HFFc6 (cell line): Measurements from ENCODE around the gene DAD1. TPM values are rescaled to one million over a fixed set of nuclear protein-coding genes. Genes with fewer than 3 reads are reported as not detected.

Experiments used
- DNase-seq: peaks from one replicate; pipeline ENCODE4 v3.0.0-alpha.2; 2018
- H3K27ac Mint-ChIP-seq: 2 replicates; pipeline ENCODE4 v1.8.0; 2020; ENCODE audit warnings: mild to moderate bottlenecking, mixed read lengths
- H3K27me3 Mint-ChIP-seq: 2 replicates; pipeline ENCODE4 v1.8.0; 2021; ENCODE audit warnings: mild to moderate bottlenecking, moderate library complexity, mixed read lengths; ENCODE audit not compliant: insufficient read depth
- H3K36me3 Mint-ChIP-seq: 2 replicates; pipeline ENCODE4 v1.8.0; 2021; ENCODE audit warnings: low read depth, mixed read lengths
- H3K4me1 Mint-ChIP-seq: 2 replicates; pipeline ENCODE4 v1.8.0; 2020; ENCODE audit warnings: low read depth, mixed read lengths
- H3K4me3 Mint-ChIP-seq: 2 replicates; pipeline ENCODE4 v1.8.0; 2020; ENCODE audit warnings: mild to moderate bottlenecking, moderate library complexity, mixed read lengths
- H3K9me3 Mint-ChIP-seq: 2 replicates; pipeline ENCODE4 v1.8.0; 2020; ENCODE audit warnings: mild to moderate bottlenecking, mixed read lengths
- total RNA-seq, 6 experiments: library from RNA; stranded (reverse); fragmentation: NEBNext Ultra II Directional; extraction: Animal tissue kit (Norgen Biotek cat#: 25700); gene quantifications; 2 replicates in 1 of 6; 3 replicates in 5 of 6; pipeline ENCODE4 v1.2.3, GENCODE V29; 2021
- TF ChIP-seq, protein P1 (sequence below): fragments of 200-600 bp; sonication (generic); IDR thresholded peaks from 2 replicates; pipeline ENCODE4 v1.5.0; 2021; ENCODE audit warnings: antibody characterized with exemption, mild to moderate bottlenecking

DAD1 gene
- total RNA-seq, 6 experiments from 2014 or later = 292 to 311 (median 302) TPM

- no peaks in the 10 kb centered on the region for H3K36me3 Mint-ChIP-seq
- H3K27ac Mint-ChIP-seq = no peak overlapping the region
- DNase-seq = no peak
- H3K27me3 Mint-ChIP-seq = no peaks in the 10 kb centered on the region; the same call in 1 of the 2 replicates
- no peak overlapping the region for H3K4me3 Mint-ChIP-seq
- TF ChIP-seq, protein P1, sequence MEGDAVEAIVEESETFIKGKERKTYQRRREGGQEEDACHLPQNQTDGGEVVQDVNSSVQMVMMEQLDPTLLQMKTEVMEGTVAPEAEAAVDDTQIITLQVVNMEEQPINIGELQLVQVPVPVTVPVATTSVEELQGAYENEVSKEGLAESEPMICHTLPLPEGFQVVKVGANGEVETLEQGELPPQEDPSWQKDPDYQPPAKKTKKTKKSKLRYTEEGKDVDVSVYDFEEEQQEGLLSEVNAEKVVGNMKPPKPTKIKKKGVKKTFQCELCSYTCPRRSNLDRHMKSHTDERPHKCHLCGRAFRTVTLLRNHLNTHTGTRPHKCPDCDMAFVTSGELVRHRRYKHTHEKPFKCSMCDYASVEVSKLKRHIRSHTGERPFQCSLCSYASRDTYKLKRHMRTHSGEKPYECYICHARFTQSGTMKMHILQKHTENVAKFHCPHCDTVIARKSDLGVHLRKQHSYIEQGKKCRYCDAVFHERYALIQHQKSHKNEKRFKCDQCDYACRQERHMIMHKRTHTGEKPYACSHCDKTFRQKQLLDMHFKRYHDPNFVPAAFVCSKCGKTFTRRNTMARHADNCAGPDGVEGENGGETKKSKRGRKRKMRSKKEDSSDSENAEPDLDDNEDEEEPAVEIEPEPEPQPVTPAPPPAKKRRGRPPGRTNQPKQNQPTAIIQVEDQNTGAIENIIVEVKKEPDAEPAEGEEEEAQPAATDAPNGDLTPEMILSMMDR = no peak
- no peaks in the 10 kb centered on the region for H3K9me3 Mint-ChIP-seq
- H3K4me1 Mint-ChIP-seq = peaks cover 51% of the 10 kb centered on the region
Measured at GRCh38 chr14:22521449-22522239, 67.4 kb downstream of the DAD1 start.

- H3K27ac Mint-ChIP-seq = peak overlapping the region; percentile 58; the same call in 1 of the 2 replicates
- H3K4me1 Mint-ChIP-seq = peaks cover 51% of the 10 kb centered on the region
- TF ChIP-seq, protein P1 = no peak
- H3K4me3 Mint-ChIP-seq = peak overlapping the region; percentile 64; the same call in 1 of the 2 replicates
- no peaks in the 10 kb centered on the region for H3K9me3 Mint-ChIP-seq
- H3K27me3 Mint-ChIP-seq = no peaks in the 10 kb centered on the region; the same call in 1 of the 2 replicates
- H3K36me3 Mint-ChIP-seq = no peaks in the 10 kb centered on the region
- DNase-seq = no peak
Measured at GRCh38 chr14:22520796-22521195, 68.2 kb downstream of the DAD1 start.

DNA sequence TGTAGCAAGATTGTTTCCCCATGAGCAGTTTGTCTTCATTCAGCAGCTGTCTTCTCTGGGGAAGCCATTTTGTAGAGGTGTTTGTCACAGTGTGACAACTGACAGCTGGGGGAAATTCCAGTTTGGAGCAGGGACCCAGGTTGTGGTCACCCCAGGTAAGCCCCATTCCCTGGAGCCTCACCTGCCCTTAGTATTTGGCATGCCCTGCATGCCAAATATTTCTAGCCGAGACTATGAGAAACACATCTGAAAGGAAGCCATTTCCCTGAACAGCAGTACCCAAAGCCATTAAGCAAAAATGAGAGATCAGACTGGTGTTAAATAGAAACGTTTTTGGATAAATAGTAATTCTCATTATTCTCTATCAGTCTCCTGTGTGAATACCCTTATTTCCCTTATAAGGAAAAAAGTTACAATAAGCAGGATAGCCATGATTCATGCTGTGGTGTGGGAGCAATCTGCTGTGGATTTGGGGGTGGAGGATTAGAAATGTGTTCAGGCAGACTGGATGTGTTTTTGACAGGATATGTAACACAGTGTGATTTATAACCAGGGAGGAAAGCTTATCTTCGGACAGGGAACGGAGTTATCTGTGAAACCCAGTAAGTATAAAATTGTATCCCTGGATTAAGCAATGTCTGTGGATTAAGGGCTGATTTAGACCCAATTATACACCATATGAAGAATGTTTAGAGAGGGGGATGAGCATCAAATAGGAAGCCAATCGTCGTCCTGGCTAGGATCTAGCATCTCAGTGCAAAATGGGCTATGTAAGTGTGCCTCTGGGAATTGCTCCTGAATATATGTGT, 68.9 kb downstream of the DAD1 start:
- peaks cover 45% of the 10 kb centered on the region for H3K4me1 Mint-ChIP-seq
- H3K27ac Mint-ChIP-seq = peak overlapping the region; percentile 58
- TF ChIP-seq, protein P1 = no peak
- peak; percentile 11 for DNase-seq
- peak overlapping the region; percentile 64 for H3K4me3 Mint-ChIP-seq
- no peaks in the 10 kb centered on the region for H3K9me3 Mint-ChIP-seq
- no peaks in the 10 kb centered on the region for H3K36me3 Mint-ChIP-seq
- H3K27me3 Mint-ChIP-seq = no peaks in the 10 kb centered on the region; the same call in 1 of the 2 replicates

GRCh38 chr14:22518073-22518472, 71.0 kb downstream of the DAD1 start:
- H3K4me3 Mint-ChIP-seq = no peak overlapping the region
- H3K9me3 Mint-ChIP-seq = no peaks in the 10 kb centered on the region
- TF ChIP-seq, protein P1 = no peak
- H3K27ac Mint-ChIP-seq = no peak overlapping the region
- DNase-seq = no peak
- H3K36me3 Mint-ChIP-seq = no peaks in the 10 kb centered on the region
- H3K27me3 Mint-ChIP-seq = no peaks in the 10 kb centered on the region; the same call in 1 of the 2 replicates
- H3K4me1 Mint-ChIP-seq = peaks cover 39% of the 10 kb centered on the region

GRCh38 chr14:22517117-22517720, 71.8 kb downstream of the DAD1 start:
- H3K4me1 Mint-ChIP-seq = peaks cover 43% of the 10 kb centered on the region
- H3K27me3 Mint-ChIP-seq = no peaks in the 10 kb centered on the region; the same call in 1 of the 2 replicates
- no peak overlapping the region for H3K4me3 Mint-ChIP-seq
- H3K36me3 Mint-ChIP-seq = no peaks in the 10 kb centered on the region
- no peak overlapping the region for H3K27ac Mint-ChIP-seq
- no peaks in the 10 kb centered on the region for H3K9me3 Mint-ChIP-seq
- TF ChIP-seq, protein P1 = no peak
- DNase-seq = no peak
